ENCODE data around the gene USP38. TPM values are rescaled to one million over a fixed set of nuclear protein-coding genes. Genes with fewer than 3 reads are reported as not detected.

The USP38 gene
- total and polyA plus RNA-seq, 2 donors (not counting 1 experiment from before 2014, with no cell fraction given): 9.6 to 23.9 TPM

- ATAC-seq (ENCODE audit: low read depth) (no peak), DNase-seq (no peak)
- no CpG with 5 or more reads among the region's 2 CpGs for WGBS (ENCODE audit: insufficient coverage)
- Histone ChIP-seq H3K79me2 (ENCODE audit: control insufficient read depth, insufficient read depth, low read length) (no peaks in the 10 kb centered on the region), H4K20me1 (ENCODE audit: control insufficient read depth, insufficient read depth, low read length, poor library complexity, severe bottlenecking) (no peaks in the 10 kb centered on the region), H3K4me1 (ENCODE audit: control insufficient read depth in 2 of 2, insufficient read depth in 2 of 2, low read length in 2 of 2) (no peaks in the 10 kb centered on the region), H3K4me3 (ENCODE audit: control extremely low read depth in 1 of 5, extremely low read depth in 1 of 5, insufficient read depth in 1 of 5, low read depth in 2 of 5, low read length in 4 of 5) (no peak overlapping the region), H3K27ac (ENCODE audit: low read length in 2 of 2) (no peak overlapping the region), H3K4me2 (replicated peaks; ENCODE audit: low read depth, low read length, poor library complexity, severe bottlenecking) (no peak overlapping the region), H3K36me3 (replicated peaks in 1 of 2; ENCODE audit: control extremely low read depth in 1 of 2, control insufficient read depth in 1 of 2, extremely low read depth in 1 of 2, insufficient read depth in 2 of 2, low read length in 1 of 2) (no peaks in the 10 kb centered on the region), H2AFZ (ENCODE audit: insufficient read depth, low read depth, low read length, poor library complexity, severe bottlenecking) (no peak overlapping the region), H3K27me3 (replicated peaks in 1 of 4; ENCODE audit: control extremely low read depth in 1 of 4, control insufficient read depth in 3 of 4, insufficient read depth in 4 of 4, low read length in 3 of 4) (no peaks in the 10 kb centered on the region), H3K9ac (ENCODE audit: low read length) (no peak overlapping the region), H3K9me3 (ENCODE audit: control extremely low read depth in 1 of 3, control insufficient read depth in 2 of 3, insufficient read depth in 1 of 3, low read length in 2 of 3) (peaks cover 0 to 4% (median 3%) of the 10 kb centered on the region in 3 donors)
- Mint-ChIP-seq H3K4me3 (no peak overlapping the region), H3K4me1 (no peaks in the 10 kb centered on the region), H3K9me3 (ENCODE audit: insufficient read depth) (peaks cover 7% of the 10 kb centered on the region), H3K27me3 (peaks cover 3% of the 10 kb centered on the region), H3K27ac (no peak overlapping the region)
- TF ChIP-seq EZH2 (IDR thresholded peaks at IDR 0.05; ENCODE audit: borderline replicate concordance, insufficient read depth, low read depth, low read length, poor library complexity, severe bottlenecking) (no peak), CTCF (IDR thresholded peaks at IDR 0.05) (no peak)
- CTCF ChIA-PET: no interaction called here
- POLR2A ChIA-PET: no interaction called here
- intact Hi-C loops (cut with micrococcal nuclease): no loop called here
These were observed 58.3 kb downstream of the USP38 start for GRCh38 chr4:143243041-143243440.

DNA sequence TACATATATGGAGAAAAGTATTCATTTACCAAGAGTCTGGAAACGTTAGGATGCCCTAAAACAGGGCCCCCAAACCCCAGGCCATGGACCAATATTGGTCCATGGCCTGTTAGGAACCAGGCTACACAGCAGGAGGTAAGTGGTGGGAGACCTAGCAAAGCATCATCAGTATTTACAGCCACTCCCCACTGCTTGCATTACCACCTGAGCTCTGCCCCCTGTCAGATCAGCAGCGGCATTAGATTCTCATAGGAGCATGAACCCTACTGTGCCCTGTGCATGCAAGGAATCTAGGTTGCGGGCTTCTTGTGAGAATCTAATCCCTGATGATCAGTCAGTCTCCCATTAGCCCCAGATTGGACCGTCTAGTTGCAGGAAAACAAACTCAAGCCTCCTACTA lies 62.3 kb downstream of the USP38 start:
- Histone ChIP-seq H3K9ac (ENCODE audit: low read length) (no peak overlapping the region), H3K79me2 (ENCODE audit: control insufficient read depth, insufficient read depth, low read length) (no peaks in the 10 kb centered on the region), H2AFZ (ENCODE audit: insufficient read depth, low read depth, low read length, poor library complexity, severe bottlenecking) (no peak overlapping the region), H3K27ac (ENCODE audit: low read length in 2 of 2) (no peak overlapping the region), H4K20me1 (ENCODE audit: control insufficient read depth, insufficient read depth, low read length, poor library complexity, severe bottlenecking) (no peaks in the 10 kb centered on the region), H3K36me3 (replicated peaks in 1 of 2; ENCODE audit: control extremely low read depth in 1 of 2, control insufficient read depth in 1 of 2, extremely low read depth in 1 of 2, insufficient read depth in 2 of 2, low read length in 1 of 2) (no peaks in the 10 kb centered on the region), H3K9me3 (ENCODE audit: control extremely low read depth in 1 of 3, control insufficient read depth in 2 of 3, insufficient read depth in 1 of 3, low read length in 2 of 3) (peaks cover 0 to 1% (median 1%) of the 10 kb centered on the region in 3 donors), H3K4me2 (replicated peaks; ENCODE audit: low read depth, low read length, poor library complexity, severe bottlenecking) (no peak overlapping the region), H3K27me3 (replicated peaks in 1 of 4; ENCODE audit: control extremely low read depth in 1 of 4, control insufficient read depth in 3 of 4, insufficient read depth in 4 of 4, low read length in 3 of 4) (no peaks in the 10 kb centered on the region), H3K4me1 (ENCODE audit: control insufficient read depth in 2 of 2, insufficient read depth in 2 of 2, low read length in 2 of 2) (no peaks in the 10 kb centered on the region), H3K4me3 (ENCODE audit: control extremely low read depth in 1 of 5, extremely low read depth in 1 of 5, insufficient read depth in 1 of 5, low read depth in 2 of 5, low read length in 4 of 5) (no peak overlapping the region)
- Mint-ChIP-seq H3K4me1 (no peaks in the 10 kb centered on the region), H3K27ac (no peak overlapping the region), H3K27me3 (peaks cover 9% of the 10 kb centered on the region), H3K4me3 (no peak overlapping the region), H3K9me3 (ENCODE audit: insufficient read depth) (peaks cover 2% of the 10 kb centered on the region)
- POLR2A ChIA-PET: no interaction called here
- intact Hi-C loops (cut with micrococcal nuclease): no loop called here
- CTCF ChIA-PET: no interaction called here
- TF ChIP-seq EZH2 (IDR thresholded peaks at IDR 0.05; ENCODE audit: borderline replicate concordance, insufficient read depth, low read depth, low read length, poor library complexity, severe bottlenecking): no peak
- TF ChIP-seq CTCF (IDR thresholded peaks at IDR 0.05): no peak
- ATAC-seq (ENCODE audit: low read depth) (no peak), DNase-seq (no peak)
- 100% methylated on average over 2 of the region's 4 CpGs for WGBS (ENCODE audit: insufficient coverage)

Data from B cell (primary cell).